Sigmoid colon (tissue), 7 donors: ENCODE data around the gene GSG1L. TPM values are rescaled to one million over a fixed set of nuclear protein-coding genes. Genes with fewer than 3 reads are reported as not detected.

Experiments used
- DNase-seq: peaks from one replicate; pipeline ENCODE4 v3.0.0-alpha.2; 2019
- H3K27ac ChIP-seq, 4 donors: fragments of 200-600 bp; sonication (generic); one replicate each; pipeline ENCODE4 v1.5.1; 2016 to 2019; ENCODE audit warnings: mild to moderate bottlenecking in 1 of 4
- H3K27me3 ChIP-seq, 3 donors: fragments of 200-600 bp; sonication (generic); one replicate each; pipeline ENCODE4 v1.5.1; 2019; ENCODE audit warnings: mild to moderate bottlenecking in 1 of 3
- H3K36me3 ChIP-seq, 4 donors: fragments of 200-600 bp; sonication (generic); one replicate each; pipeline ENCODE4 v1.5.1; 2016 to 2019
- H3K4me1 ChIP-seq, 4 donors: fragments of 200-600 bp; sonication (generic); one replicate each; pipeline ENCODE4 v1.5.1; 2017 to 2019
- H3K4me3 ChIP-seq, 4 donors: fragments of 200-600 bp; sonication (generic); one replicate each; pipeline ENCODE4 v1.5.1; 2017 to 2019; ENCODE audit warnings: mild to moderate bottlenecking in 2 of 4, moderate library complexity in 1 of 4
- H3K9me3 ChIP-seq, 4 donors: fragments of 200-600 bp in 3 of 4; sonication (generic) in 3 of 4; one replicate each; pipeline versions ENCODE4 v1.5.1 to v1.6.1; 2013 to 2019
- CTCF ChIP-seq, 4 experiments: fragments of 450-650 bp in 3 of 4; fragments of 200-600 bp in 1 of 4; IDR thresholded peaks; one replicate each; pipeline ENCODE4 v1.5.1; 2016 to 2019; ENCODE audit warnings: antibody characterized with exemption in 4 of 4, mild to moderate bottlenecking in 3 of 4, moderate library complexity in 2 of 4
- EP300 ChIP-seq, 4 donors: sonication (generic); formaldehyde crosslinking; IDR thresholded peaks; one replicate each; pipeline ENCODE4 v1.6.1; 2017; ENCODE audit warnings: antibody characterized with exemption in 4 of 4
- POLR2A ChIP-seq, 2 donors: fragments of 450-650 bp; IDR thresholded peaks; one replicate each; pipeline ENCODE4 v1.6.1; 2016; ENCODE audit warnings: antibody characterized with exemption in 2 of 2, mild to moderate bottlenecking in 2 of 2, moderate library complexity in 2 of 2
- POLR2AphosphoS5 ChIP-seq, 4 donors: sonication (generic); formaldehyde crosslinking; IDR thresholded peaks; one replicate each; pipeline ENCODE4 v1.6.1; 2017; ENCODE audit warnings: antibody characterized with exemption in 4 of 4
- WGBS, 2 donors: extraction: QIAGEN DNeasy Blood & Tissue Kit; methylation state at CpG; one replicate each; pipeline ENCODE4 v1.1.7; 2013; 5-methylcytosine and 5-hydroxymethylcytosine counted together
- intact Hi-C: fragments of 100-400 bp; cut with DNase I; formaldehyde crosslinking; loops from one replicate; pipeline ENCODE4 v1.15.1; 2023
- polyA plus RNA-seq, 3 donors: library from polyadenylated mRNA; stranded (reverse); fragments of 200-250 nt; gene quantifications; one replicate each; pipeline ENCODE4 v1.2.3, GENCODE V29; 2013
- total RNA-seq, 4 donors: library from RNA; depleted of rRNA; stranded (reverse); fragments of >200 nt; gene quantifications; one replicate each; pipeline ENCODE4 v1.1.0, GENCODE V29; 2016
- donor health status: healthy with polysubstance abuse.
- donor health status: Bipolar disorder and iron deficiency.
- donor health status: healthy.

GSG1L gene
- total and polyA plus RNA-seq, 7 donors, result 0.25 to 0.66 (median 0.36) TPM; not detected in 2

GRCh38 chr16:28041615-28042014 is 21.9 kb downstream of the GSG1L start:
- Histone ChIP-seq H3K27me3 (peaks cover 0 to 3% (median 0%) of the 10 kb centered on the region in 3 donors), H3K9me3 (no peaks in the 10 kb centered on the region), H3K36me3 (no peaks in the 10 kb centered on the region), H3K4me1 (peaks cover 0 to 7% (median 4%) of the 10 kb centered on the region in 4 donors), H3K4me3 (no peak overlapping the region), H3K27ac (no peak overlapping the region)
- TF ChIP-seq CTCF (IDR thresholded peaks at IDR 0.05), result no peak
- no peak for TF ChIP-seq EP300 (IDR thresholded peaks at IDR 0.05)
- no peak for TF ChIP-seq POLR2AphosphoS5 (IDR thresholded peaks at IDR 0.05)
- no peak for TF ChIP-seq POLR2A (IDR thresholded peaks at IDR 0.05)
- 86 to 88% methylated on average over 10 of the region's 10 CpGs for WGBS, 2 donors
- no peak for DNase-seq
- intact Hi-C loops, result no loop called here

DNA sequence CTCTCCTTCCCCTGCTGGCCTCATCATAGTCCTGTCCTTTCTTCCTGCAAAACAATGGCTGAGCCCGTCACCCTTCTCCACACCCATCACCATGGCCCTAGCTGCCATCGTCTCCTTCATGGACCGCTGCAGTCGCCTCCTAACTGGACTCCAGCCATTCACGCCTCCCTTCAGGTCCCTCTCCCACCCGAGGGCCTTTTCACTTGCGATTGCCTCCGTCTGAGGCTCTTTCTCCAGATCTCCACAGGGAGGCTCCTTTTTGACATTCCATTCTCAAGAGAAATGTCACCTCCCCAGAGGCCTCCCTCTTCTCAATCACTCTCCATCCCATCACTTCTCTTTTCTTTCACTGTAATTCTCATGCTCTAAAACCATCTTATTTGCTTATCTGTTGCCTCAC is 23.5 kb downstream of the GSG1L start:
- WGBS, 2 donors, result 69 to 71% methylated on average over 8 of the region's 8 CpGs
- H3K4me1 ChIP-seq, result peaks cover 0 to 7% (median 4%) of the 10 kb centered on the region in 4 donors
- no peak overlapping the region for H3K4me3 ChIP-seq
- H3K27ac ChIP-seq, result no peak overlapping the region
- H3K36me3 ChIP-seq, result no peaks in the 10 kb centered on the region
- DNase-seq, result no peak
- no peak for TF ChIP-seq CTCF (IDR thresholded peaks at IDR 0.05)
- no peak for TF ChIP-seq POLR2A (IDR thresholded peaks at IDR 0.05)
- no peak for TF ChIP-seq POLR2AphosphoS5 (IDR thresholded peaks at IDR 0.05)
- TF ChIP-seq EP300 (IDR thresholded peaks at IDR 0.05), result no peak
- H3K27me3 ChIP-seq, result peaks cover 0 to 3% (median 0%) of the 10 kb centered on the region in 3 donors
- H3K9me3 ChIP-seq, result no peaks in the 10 kb centered on the region
- intact Hi-C loops, result no loop called here

- no peak overlapping the region for H3K27ac ChIP-seq
- DNase-seq, result no peak
- H3K36me3 ChIP-seq, result no peaks in the 10 kb centered on the region
- intact Hi-C loops, result no loop called here
- H3K27me3 ChIP-seq, result peaks cover 0 to 3% (median 0%) of the 10 kb centered on the region in 3 donors
- H3K9me3 ChIP-seq, result no peaks in the 10 kb centered on the region
- 96% methylated on average over 10 of the region's 10 CpGs for WGBS, 2 donors
- TF ChIP-seq EP300 (IDR thresholded peaks at IDR 0.05), result no peak
- no peak for TF ChIP-seq CTCF (IDR thresholded peaks at IDR 0.05)
- TF ChIP-seq POLR2A (IDR thresholded peaks at IDR 0.05), result no peak
- TF ChIP-seq POLR2AphosphoS5 (IDR thresholded peaks at IDR 0.05), result no peak
- no peak overlapping the region for H3K4me3 ChIP-seq
- H3K4me1 ChIP-seq, result peaks cover 0 to 7% (median 4%) of the 10 kb centered on the region in 4 donors
These were observed 24.0 kb downstream of the GSG1L start for GRCh38 chr16:28039493-28039892.

- Histone ChIP-seq H3K9me3 (no peaks in the 10 kb centered on the region), H3K4me3 (no peak overlapping the region), H3K4me1 (peaks cover 0 to 7% (median 4%) of the 10 kb centered on the region in 4 donors), H3K27ac (no peak overlapping the region), H3K36me3 (no peaks in the 10 kb centered on the region), H3K27me3 (peaks cover 0 to 3% (median 0%) of the 10 kb centered on the region in 3 donors)
- 67 to 84% methylated on average over 12 of the region's 12 CpGs for WGBS, 2 donors
- intact Hi-C loops, result no loop called here
- TF ChIP-seq EP300 (IDR thresholded peaks at IDR 0.05) (no peak), CTCF (IDR thresholded peaks at IDR 0.05) (no peak), POLR2A (IDR thresholded peaks at IDR 0.05) (no peak), POLR2AphosphoS5 (IDR thresholded peaks at IDR 0.05) (no peak)
- no peak for DNase-seq
These were observed 25.1 kb downstream of the GSG1L start for GRCh38 chr16:28038409-28038808.

DNA sequence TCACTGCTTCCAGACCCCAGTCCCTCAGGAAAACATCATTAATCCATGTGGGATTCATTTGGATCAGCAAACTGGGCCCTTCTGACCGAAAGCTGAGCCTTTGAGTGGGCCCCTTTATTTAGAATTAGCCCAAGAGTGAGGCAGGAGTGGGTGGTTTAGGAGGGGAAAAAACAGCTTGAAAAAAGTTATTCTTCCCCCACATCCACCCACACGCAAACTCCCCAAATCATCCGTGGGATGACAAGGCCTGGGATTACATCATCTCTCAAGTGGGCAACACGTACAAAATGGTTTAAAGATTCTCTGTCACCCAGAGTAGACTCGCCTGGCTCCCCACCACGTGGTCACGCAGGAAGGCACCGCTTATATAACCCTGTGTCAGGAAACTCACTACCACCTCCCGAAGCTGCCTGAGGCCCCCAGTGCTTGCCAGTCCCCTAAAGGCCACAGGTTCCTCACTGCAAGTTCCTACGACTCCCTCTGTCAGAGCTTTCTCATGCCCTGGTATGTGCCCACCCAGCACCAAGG is 27.6 kb downstream of the GSG1L start:
- TF ChIP-seq CTCF (IDR thresholded peaks at IDR 0.05) (no peak), POLR2AphosphoS5 (IDR thresholded peaks at IDR 0.05) (no peak), EP300 (IDR thresholded peaks at IDR 0.05) (no peak), POLR2A (IDR thresholded peaks at IDR 0.05) (no peak)
- Histone ChIP-seq H3K27me3 (peaks cover 0 to 3% (median 0%) of the 10 kb centered on the region in 3 donors), H3K4me1 (no peaks in the 10 kb centered on the region), H3K27ac (no peak overlapping the region), H3K9me3 (no peaks in the 10 kb centered on the region), H3K4me3 (no peak overlapping the region), H3K36me3 (no peaks in the 10 kb centered on the region)
- WGBS, 2 donors, result 56 to 68% methylated on average over 10 of the region's 10 CpGs
- no peak for DNase-seq
- intact Hi-C loops, result no loop called here
